ENCODE results near the gene PHACTR2.

- TF ChIP-seq CTCF (IDR thresholded peaks at IDR 0.05) (no peak), EP300 (IDR thresholded peaks at IDR 0.05) (no peak)
Observed at GRCh38 chr6:143872201-143872600, 194.4 kb downstream of the PHACTR2 start.

Measured in upper lobe of left lung (tissue), 4 donors.